Thyroid gland (tissue), 4 donors: ENCODE results near the gene SCAMP1. TPM values are rescaled to one million over a fixed set of nuclear protein-coding genes. Genes with fewer than 3 reads are reported as not detected.
A peak's percentile ranks its signal among the peaks of the same experiment; 100 is the strongest.

Experiments used
- DNase-seq, 2 donors: peaks; one replicate each; pipeline ENCODE4 v3.0.0-alpha.2; 2019
- H3K27ac ChIP-seq, 3 donors: fragments of 200-600 bp; sonication (generic); 1 replicate in 2 of 3; 2 replicates in 1 of 3; pipeline ENCODE4 v1.5.1; 2016 to 2019; ENCODE audit warnings: mild to moderate bottlenecking in 1 of 3, moderate library complexity in 1 of 3
- H3K27me3 ChIP-seq: fragments of 200-600 bp; sonication (generic); one replicate; pipeline ENCODE4 v1.5.1; 2019
- H3K36me3 ChIP-seq, 2 donors: fragments of 200-600 bp; sonication (generic); one replicate each; pipeline ENCODE4 v1.5.1; 2016 to 2019
- H3K4me1 ChIP-seq, 2 donors: fragments of 200-600 bp; sonication (generic); one replicate each; pipeline ENCODE4 v1.5.1; 2017 to 2019
- H3K4me3 ChIP-seq, 3 donors: fragments of 200-600 bp; sonication (generic); replicated peaks in 1 of 3; 1 replicate in 2 of 3; 2 replicates in 1 of 3; pipeline ENCODE4 v1.5.1; 2016; ENCODE audit warnings: mild to moderate bottlenecking in 1 of 3
- H3K9me3 ChIP-seq: fragments of 200-600 bp; sonication (generic); one replicate; pipeline ENCODE4 v1.5.1; 2017
- CTCF ChIP-seq, 6 experiments: fragments of 200-600 bp in 3 of 6; fragments of 450-650 bp in 3 of 6; sonication (generic) in 3 of 6; IDR thresholded peaks; one replicate each; pipeline ENCODE4 v1.5.1; 2016 to 2019; ENCODE audit warnings: antibody characterized with exemption in 6 of 6, mild to moderate bottlenecking in 2 of 6, inconsistent platforms in 1 of 6, moderate library complexity in 1 of 6
- POLR2A ChIP-seq, 2 donors: fragments of 450-650 bp; IDR thresholded peaks; one replicate each; pipeline ENCODE4 v1.6.1; 2017; ENCODE audit warnings: antibody characterized with exemption in 2 of 2, mild to moderate bottlenecking in 2 of 2, moderate library complexity in 1 of 2
- WGBS, 2 donors: methylation state at CpG; one replicate each; pipeline ENCODE4 v1.1.5; 2017; 5-methylcytosine and 5-hydroxymethylcytosine counted together
- intact Hi-C: fragments of 100-400 bp; cut with DNase I; formaldehyde crosslinking; loops from one replicate; pipeline ENCODE4 v1.15.1; 2023
- total RNA-seq, 4 donors: library from RNA; depleted of rRNA; stranded (reverse); fragments of >200 nt; gene quantifications; one replicate each; pipeline ENCODE4 v1.2.3, GENCODE V29; 2016

SCAMP1 gene
- total RNA-seq, 4 donors from 2014 or later: 45.0 to 56.1 (median 49.9) TPM

DNA sequence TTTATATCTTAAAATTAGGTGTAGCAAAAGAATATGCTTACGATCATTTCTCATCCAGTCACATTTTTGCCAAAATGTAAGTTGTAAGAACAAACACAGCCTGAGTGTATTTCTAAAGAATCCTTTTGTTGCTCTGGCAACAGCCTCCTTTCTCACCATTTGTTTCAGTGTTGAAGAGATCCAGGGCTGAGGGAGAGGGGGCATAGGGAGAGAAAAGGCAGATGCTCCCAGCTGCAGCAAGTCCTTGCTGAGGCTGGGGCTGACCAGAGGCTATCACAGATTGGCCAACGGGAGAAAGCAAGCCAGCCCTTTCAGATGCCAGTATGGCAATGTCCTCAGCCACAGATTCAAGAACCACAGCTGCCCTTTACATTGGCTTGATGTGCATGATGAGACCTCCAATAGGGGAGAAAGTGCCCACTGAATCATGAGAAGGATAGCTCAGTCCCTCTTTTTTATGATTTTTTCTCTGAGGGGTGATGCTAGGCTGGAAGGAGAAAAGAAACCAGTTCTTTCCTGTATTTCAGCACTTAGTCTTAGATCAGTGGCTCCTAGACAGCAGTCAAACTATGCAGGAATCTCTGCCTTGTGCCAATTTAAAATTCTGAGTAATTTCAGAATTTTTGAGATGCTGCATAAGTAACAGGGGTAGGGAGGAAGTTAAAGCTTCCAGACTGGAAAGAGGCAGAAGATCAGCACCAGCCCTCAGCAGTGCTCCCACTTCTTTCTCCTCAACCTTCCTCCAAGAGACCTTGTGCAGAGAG lies 146.0 kb downstream of the SCAMP1 start:
- Histone ChIP-seq H3K4me3 (no peak overlapping the region), H3K27ac (peak overlapping the region in 2 of 3 donors; percentile 27 to 64), H3K4me1 (peaks cover 52% of the 10 kb centered on the region in 2 donors), H3K36me3 (no peaks in the 10 kb centered on the region), H3K9me3 (no peaks in the 10 kb centered on the region), H3K27me3 (no peaks in the 10 kb centered on the region)
- intact Hi-C loops: no loop called here
- WGBS, 2 donors: 53 to 67% methylated on average over 2 of the region's 2 CpGs
- TF ChIP-seq POLR2A (IDR thresholded peaks at IDR 0.05): no peak
- TF ChIP-seq CTCF (IDR thresholded peaks at IDR 0.05): no peak
- DNase-seq: no peak

DNA sequence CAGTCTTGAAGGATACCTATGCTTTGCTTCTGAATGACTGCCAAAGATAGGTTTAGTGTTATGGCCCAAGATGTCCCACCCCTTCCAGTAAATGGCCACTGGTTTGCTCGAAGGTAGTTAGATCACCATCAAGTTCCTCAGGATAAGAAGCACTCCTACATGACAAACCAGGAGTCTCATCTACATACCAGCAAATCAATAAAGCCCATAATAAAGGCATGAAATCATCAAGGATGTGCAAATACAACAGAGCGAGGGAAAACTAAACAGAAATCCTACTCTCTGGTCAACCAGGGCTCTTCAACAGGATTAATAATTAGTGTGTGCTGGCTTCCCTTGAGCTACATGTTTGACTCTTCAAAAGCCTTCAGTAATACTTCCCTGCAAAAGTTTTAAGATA lies 147.1 kb downstream of the SCAMP1 start:
- DNase-seq: no peak
- Histone ChIP-seq H3K36me3 (no peaks in the 10 kb centered on the region), H3K9me3 (no peaks in the 10 kb centered on the region), H3K4me1 (peaks cover 52% of the 10 kb centered on the region in 2 donors), H3K27ac (peak overlapping the region in 1 of 3 donors; percentile 46), H3K4me3 (no peak overlapping the region), H3K27me3 (no peaks in the 10 kb centered on the region)
- 78 to 89% methylated on average over 2 of the region's 2 CpGs for WGBS, 2 donors
- intact Hi-C loops: no loop called here
- no peak for TF ChIP-seq CTCF (IDR thresholded peaks at IDR 0.05)

- intact Hi-C loops: no loop called here
- peaks cover 52% of the 10 kb centered on the region in 2 donors for H3K4me1 ChIP-seq
Measured at GRCh38 chr5:78508186-78508765, 147.9 kb downstream of the SCAMP1 start.

GRCh38 chr5:78509145-78509865 lies 148.9 kb downstream of the SCAMP1 start:
- WGBS, 2 donors: 80 to 86% methylated on average over 18 of the region's 18 CpGs
- no peaks in the 10 kb centered on the region for H3K36me3 ChIP-seq
- no peaks in the 10 kb centered on the region for H3K27me3 ChIP-seq
- H3K4me3 ChIP-seq: peak overlapping the region in 1 of 3 donors; percentile 25
- H3K27ac ChIP-seq: no peak overlapping the region
- no peak for TF ChIP-seq POLR2A (IDR thresholded peaks at IDR 0.05)
- TF ChIP-seq CTCF (IDR thresholded peaks at IDR 0.05): no peak
- peaks cover 49 to 51% of the 10 kb centered on the region in 2 donors for H3K4me1 ChIP-seq
- H3K9me3 ChIP-seq: no peaks in the 10 kb centered on the region
- DNase-seq: no peak
- intact Hi-C loops: no loop called here

More at GRCh38 chr5:78508186-78508765, 147.9 kb downstream of the SCAMP1 start:
- no peak overlapping the region for H3K4me3 ChIP-seq
- 59 to 73% methylated on average over 3 of the region's 3 CpGs for WGBS, 2 donors
- no peaks in the 10 kb centered on the region for H3K9me3 ChIP-seq
- no peak for TF ChIP-seq CTCF (IDR thresholded peaks at IDR 0.05)
- TF ChIP-seq POLR2A (IDR thresholded peaks at IDR 0.05): no peak
- no peaks in the 10 kb centered on the region for H3K27me3 ChIP-seq
- no peak for DNase-seq
- no peak overlapping the region for H3K27ac ChIP-seq
- H3K36me3 ChIP-seq: no peaks in the 10 kb centered on the region
